H7 (cell line): ENCODE results near the gene PDCD2. TPM values are rescaled to one million over a fixed set of nuclear protein-coding genes. Genes with fewer than 3 reads are reported as not detected.

Source experiments
- DNase-seq: peaks from one replicate; pipeline ENCODE4 v3.0.0; 2012
- H3K27me3 ChIP-seq: 2 replicates; pipeline ENCODE4 v1.6.0; 2011; ENCODE audit warnings: mild to moderate bottlenecking, low read length; ENCODE audit not compliant: control insufficient read depth, insufficient read depth
- H3K36me3 ChIP-seq: replicated peaks from 2 replicates; pipeline ENCODE4 v1.5.1; 2011; ENCODE audit warnings: low read length; ENCODE audit not compliant: control insufficient read depth, insufficient read depth
- H3K4me3 ChIP-seq: 2 replicates; pipeline ENCODE4 v1.5.1; 2011; ENCODE audit warnings: low read depth, mild to moderate bottlenecking, control low read depth, low read length, moderate library complexity; ENCODE audit not compliant: insufficient read depth
- total RNA-seq: library from RNA; depleted of rRNA; stranded (reverse); fragments of >200 nt; shearing (Covaris generic); gene quantifications from 2 replicates; pipeline ENCODE4 v1.2.3, GENCODE V29; 2014

Gene PDCD2
- total RNA-seq, 1 experiment from 2014 or later, result 93.7 TPM

DNA sequence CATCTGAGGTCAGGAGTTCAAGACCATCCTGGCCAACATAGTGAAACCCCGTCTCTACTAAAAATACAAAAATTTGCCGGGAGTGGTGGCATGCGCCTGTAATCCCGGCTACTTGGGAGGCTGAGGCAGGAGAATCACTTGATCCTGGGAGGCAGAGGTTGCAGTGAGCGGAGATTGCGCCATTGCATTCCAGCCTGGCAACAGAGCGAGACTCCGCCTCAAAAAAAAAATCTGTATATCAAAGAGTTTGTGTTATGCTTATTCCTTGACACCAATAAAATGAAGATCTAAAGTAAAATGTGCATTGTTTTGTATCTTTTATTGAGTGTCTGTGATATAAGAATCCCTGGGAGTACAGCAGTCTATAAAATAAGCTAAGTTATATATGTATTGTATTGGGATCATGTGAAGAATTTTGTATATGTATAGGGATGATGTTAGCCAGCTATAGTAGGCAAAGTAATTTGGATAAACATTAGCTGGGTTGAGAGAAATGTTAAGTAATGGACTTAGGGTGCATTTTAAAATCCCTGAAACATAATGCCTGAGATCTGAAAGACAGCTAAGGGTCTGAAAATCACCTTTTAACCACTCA, 19.4 kb downstream of the PDCD2 start:
- no peak for DNase-seq
- no peak overlapping the region for H3K4me3 ChIP-seq
- H3K27me3 ChIP-seq, result no peaks in the 10 kb centered on the region
- H3K36me3 ChIP-seq, result peaks cover 20% of the 10 kb centered on the region

DNA sequence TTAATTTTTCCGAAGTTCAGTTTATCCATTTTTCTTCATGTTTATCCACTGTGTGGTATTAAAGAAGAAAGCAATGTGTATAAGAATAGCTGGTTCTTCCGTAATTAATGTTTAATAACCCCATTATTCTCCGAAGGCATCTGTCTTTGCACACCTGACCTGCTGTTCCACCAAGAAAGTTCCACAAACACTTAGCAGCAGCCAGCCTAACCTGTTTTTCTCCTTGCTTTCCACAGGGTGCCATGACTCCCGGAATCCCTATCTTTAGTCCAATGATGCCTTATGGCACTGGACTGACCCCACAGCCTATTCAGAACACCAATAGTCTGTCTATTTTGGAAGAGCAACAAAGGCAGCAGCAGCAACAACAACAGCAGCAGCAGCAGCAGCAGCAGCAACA, 22.9 kb downstream of the PDCD2 start:
- Histone ChIP-seq H3K4me3 (no peak overlapping the region), H3K36me3 (peaks cover 17% of the 10 kb centered on the region), H3K27me3 (no peaks in the 10 kb centered on the region)
- no peak for DNase-seq

DNA sequence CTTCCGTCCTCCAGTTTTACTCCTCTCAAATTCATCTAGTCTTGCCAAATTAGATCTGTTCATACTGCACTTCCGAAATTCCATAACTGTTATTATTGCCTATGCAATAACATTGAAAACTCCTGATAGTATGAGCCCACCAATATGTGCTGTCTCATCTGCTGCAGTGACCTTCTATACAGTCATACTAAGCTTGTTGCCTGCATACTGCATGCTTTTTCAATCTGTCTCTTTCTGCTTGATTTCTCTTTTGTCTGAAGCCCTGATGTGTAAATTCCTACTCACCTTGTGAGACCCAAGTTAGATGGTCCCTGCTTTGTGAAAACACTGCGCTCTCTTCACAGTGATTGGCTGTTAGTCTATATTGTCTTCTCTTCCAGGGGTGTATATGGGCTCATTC, 29.1 kb downstream of the PDCD2 start:
- DNase-seq, result no peak
- Histone ChIP-seq H3K36me3 (peaks cover 3% of the 10 kb centered on the region), H3K4me3 (no peak overlapping the region), H3K27me3 (no peaks in the 10 kb centered on the region)

DNA sequence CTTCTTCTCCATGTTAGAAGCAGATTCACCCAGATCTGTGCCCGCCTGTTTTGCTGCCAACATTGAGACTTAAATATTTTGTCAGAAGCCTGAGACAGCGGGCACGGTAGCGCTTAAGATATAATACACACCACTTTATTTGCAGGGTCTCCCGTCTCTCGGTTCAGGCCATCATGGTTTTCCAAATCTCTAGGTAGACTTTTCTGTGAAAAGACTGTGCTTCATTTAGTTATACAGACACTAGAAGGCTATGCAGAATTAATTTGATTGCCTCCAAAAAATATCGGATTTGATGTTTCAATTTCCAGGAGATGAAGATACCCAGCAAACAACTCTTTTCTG, 29.7 kb downstream of the PDCD2 start:
- Histone ChIP-seq H3K27me3 (no peaks in the 10 kb centered on the region), H3K4me3 (peak overlapping the region; percentile 85), H3K36me3 (peaks cover 4% of the 10 kb centered on the region; the same call in 1 of the 2 replicates)
- no peak for DNase-seq

DNA sequence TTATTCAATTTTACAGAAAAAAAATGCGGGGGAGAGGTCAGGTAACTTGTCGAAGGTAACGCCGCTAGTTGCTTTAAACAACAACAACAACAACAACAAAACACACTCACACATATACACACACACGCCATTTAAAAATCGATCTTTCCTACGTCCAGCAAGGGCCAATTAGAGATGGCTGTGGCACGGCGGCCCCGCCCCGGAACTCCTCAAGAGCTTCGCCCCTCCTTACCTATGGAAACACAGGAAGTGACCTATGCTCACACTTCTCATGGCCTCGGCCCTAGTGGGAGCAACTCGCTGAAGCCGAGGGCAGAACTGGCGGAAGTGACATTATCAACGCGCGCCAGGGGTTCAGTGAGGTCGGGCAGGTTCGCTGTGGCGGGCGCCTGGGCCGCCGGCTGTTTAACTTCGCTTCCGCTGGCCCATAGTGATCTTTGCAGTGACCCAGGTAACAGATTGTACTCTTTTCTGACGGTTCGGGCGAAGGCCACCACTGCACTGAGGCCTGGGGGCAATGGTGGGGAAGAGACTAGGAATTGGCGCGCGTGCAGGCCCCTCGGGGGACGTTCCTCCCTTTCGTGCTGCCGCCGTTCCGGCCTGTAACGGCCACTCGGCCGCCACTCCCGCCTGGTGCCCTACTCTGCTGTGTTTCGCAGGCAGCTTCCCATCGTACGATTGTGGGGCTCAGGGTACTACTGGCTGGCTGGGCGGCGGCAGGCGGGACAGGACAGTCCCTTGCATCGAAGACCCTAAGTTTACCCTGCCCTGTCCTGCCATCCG, 30.2 kb downstream of the PDCD2 start, which contains the start of gene TBP:
Gene TBP (plus strand): TSS at position 357 of the 783 bp plus-strand sequence. CDS start 2,661 bp downstream, outside the sequence.
- peak; percentile 91 for DNase-seq
- peaks cover 4% of the 10 kb centered on the region; the same call in 1 of the 2 replicates for H3K36me3 ChIP-seq
- H3K27me3 ChIP-seq, result no peaks in the 10 kb centered on the region
- H3K4me3 ChIP-seq, result peak within 1 kb of the TSS; percentile 85

DNA sequence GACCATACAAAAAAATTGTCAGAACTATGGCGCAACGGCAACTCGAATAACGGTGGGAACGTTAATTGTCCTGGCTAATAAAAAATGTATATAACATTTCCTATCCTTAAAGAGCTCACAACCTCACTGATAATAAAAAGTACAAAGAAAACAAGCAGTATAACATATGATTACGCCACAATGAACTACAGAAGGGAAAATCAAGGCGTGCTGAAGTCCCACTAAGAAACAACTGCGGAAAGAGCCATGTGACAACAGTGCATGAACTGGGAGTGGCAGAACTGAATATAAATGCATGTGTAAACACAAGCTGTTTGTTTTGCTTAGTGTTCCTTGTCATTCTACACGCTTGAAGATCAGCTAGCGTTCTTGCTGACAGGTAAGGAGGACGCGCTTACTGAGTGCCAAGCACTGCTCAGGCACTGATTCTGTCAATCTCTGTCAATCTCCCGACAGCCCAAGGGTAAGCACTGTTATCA, 30.9 kb downstream of the PDCD2 start:
- H3K36me3 ChIP-seq, result peaks cover 4% of the 10 kb centered on the region
- no peaks in the 10 kb centered on the region for H3K27me3 ChIP-seq
- H3K4me3 ChIP-seq, result peak overlapping the region; percentile 85
- peak; percentile 38 for DNase-seq

DNA sequence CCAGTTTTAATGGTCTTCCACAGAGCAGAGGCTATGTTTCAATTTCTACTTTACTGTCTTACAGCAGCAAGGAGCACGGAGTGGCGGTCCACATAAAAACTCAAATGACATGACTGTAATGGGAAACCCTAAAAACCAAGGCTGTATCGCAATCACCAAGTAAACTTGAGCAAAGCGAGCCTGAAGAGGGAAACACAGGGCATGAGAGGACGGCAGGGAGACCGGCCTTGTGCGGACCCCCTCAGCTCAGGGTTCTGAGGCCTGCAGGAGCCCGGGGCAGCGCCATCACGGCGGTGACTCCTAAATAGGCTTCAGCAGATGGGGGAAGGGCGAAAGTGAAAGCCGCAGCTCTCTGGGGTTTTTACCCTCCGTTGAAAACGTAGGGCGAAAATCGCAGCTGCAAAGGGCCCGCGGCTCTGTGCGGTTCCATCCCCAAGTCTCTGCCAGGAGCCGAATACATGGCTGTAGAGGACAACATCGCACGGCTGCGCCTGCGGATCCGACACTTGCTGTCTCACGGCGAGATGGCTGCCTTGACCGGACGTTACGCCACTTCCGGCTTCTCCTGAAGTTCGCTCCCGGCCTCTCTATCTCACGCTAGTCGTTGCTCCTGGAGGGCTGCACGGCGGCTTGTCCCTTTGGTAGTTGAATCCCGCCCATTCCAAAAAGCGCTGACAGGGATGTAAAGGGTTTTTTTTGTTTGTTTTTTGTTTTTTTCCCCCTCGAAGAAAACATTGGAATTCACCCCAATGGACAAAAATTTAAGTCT, 31.5 kb downstream of the PDCD2 start, which contains the start of gene PSMB1:
Gene PSMB1 (minus strand): TSS at position 543 of the 769 bp plus-strand sequence. CDS start 65 bp downstream, at position 478.
- peak; percentile 76 for DNase-seq
- no peaks in the 10 kb centered on the region for H3K27me3 ChIP-seq
- H3K36me3 ChIP-seq, result peaks cover 7% of the 10 kb centered on the region
- peak within 1 kb of the TSS; percentile 85 for H3K4me3 ChIP-seq

DNA sequence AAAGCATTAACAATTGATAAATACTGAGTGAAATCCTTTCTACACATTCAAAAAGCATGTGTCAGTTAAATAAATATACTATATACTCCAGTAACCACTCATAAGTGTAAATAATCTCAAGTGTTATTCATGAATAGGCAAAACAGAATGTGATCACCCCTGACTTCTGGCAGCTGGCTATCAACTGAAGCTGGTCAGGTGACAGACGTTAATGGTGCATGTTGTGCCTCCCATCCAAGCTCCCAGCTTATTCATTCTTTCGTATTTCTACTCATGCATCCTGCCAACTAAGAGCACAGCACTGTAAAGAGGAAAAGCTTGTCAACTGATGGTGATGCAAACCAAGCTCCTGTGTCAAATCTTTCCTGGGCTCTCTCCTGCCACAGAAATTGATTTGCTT, 39.0 kb downstream of the PDCD2 start:
- no peak for DNase-seq
- peaks cover 46% of the 10 kb centered on the region for H3K36me3 ChIP-seq
- H3K4me3 ChIP-seq, result no peak overlapping the region
- H3K27me3 ChIP-seq, result no peaks in the 10 kb centered on the region

DNA sequence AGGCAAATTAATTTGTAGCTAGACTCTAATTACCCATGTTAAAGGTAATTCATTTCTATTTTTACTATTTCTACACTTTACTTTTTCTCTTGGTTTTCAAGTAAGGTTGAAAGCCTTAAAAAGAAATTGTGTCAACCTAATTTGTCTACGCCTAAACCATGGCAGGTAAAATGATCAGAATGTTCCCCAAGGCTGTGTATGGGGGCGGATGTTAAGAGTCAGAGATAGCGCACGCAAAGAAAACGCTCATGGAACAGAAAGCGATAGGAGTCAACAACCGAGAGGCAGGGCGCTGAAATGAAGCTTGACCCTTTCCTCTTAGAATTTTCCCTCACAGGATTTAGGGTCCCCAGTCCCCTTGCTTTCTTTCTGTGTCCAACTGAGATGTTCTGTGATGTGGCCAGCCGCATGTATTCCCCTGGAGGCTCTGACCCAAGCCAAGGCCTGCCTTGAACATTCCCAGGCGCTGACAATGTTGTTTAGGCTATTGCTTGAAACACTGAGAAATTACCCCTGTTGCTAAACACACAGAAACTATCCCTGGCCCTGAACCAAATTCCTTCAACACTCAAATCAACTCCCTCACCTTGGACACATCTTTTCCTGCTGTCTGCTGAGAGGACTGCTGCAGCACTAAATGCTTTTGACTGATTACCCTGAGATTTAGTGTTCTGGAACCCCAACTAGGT, 42.3 kb downstream of the PDCD2 start:
- DNase-seq, result no peak
- peaks cover 52% of the 10 kb centered on the region for H3K36me3 ChIP-seq
- no peak overlapping the region for H3K4me3 ChIP-seq
- no peaks in the 10 kb centered on the region for H3K27me3 ChIP-seq

DNA sequence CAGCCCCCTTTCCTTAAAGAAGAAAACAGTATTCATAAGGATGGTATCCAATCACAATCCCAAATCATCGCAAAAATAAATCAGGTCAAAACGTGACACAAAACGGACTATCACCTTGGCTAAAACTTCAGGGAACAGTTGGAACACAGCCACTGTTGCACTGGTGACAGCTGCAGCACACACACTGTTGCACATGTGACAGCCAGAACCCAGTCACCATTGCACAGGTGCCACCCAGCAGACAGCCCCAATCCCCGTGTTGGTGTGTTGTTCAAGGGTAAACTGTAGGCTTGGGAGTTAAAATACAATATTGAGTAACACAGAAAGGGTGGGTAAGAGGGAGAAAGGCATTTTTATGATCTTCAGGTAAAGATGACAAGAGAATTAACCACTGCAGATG, 47.1 kb downstream of the PDCD2 start:
- Histone ChIP-seq H3K27me3 (no peaks in the 10 kb centered on the region), H3K4me3 (no peak overlapping the region), H3K36me3 (peaks cover 44% of the 10 kb centered on the region)
- no peak for DNase-seq

DNA sequence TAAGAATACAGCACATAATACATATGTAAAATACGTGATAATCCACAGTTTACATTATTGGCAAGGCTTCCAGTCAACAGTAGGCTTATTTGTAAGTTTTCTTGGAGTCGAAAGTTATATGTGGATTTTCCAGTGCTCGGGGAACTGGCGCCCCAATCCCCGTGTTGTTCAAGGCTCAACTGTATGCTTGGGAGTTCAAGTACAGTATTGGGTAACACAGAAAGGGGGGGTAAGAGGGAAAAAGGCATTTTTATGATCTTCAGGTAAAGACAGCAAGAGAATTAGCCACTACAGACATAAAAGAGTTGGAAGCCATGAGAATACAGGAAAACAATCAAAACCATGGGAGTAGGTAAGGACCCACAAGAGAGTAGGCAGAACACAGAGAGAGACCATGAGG, 47.8 kb downstream of the PDCD2 start:
- H3K4me3 ChIP-seq, result no peak overlapping the region
- H3K36me3 ChIP-seq, result peaks cover 37% of the 10 kb centered on the region
- H3K27me3 ChIP-seq, result no peaks in the 10 kb centered on the region
- DNase-seq, result no peak

DNA sequence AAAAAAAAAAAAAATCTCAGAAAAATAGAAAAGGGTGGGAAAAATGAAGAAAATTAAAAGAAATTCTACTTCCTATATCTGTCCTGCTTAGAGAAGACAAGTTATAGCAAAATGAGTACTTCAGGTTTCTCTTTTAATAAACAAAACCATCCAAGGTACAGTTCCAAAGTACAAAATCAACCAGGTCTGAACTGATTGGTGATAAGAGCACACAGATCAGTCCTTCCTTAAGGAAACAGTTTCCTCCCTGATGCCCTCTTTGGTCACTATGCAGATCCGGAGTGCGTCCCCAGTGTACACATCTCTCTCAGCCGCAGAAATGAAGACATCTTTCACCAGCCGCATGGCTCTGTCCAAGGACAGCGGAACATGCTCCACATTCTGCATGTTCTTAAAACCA, 49.4 kb downstream of the PDCD2 start:
- Histone ChIP-seq H3K36me3 (peaks cover 32% of the 10 kb centered on the region), H3K4me3 (no peak overlapping the region), H3K27me3 (no peaks in the 10 kb centered on the region)
- DNase-seq, result no peak

DNA sequence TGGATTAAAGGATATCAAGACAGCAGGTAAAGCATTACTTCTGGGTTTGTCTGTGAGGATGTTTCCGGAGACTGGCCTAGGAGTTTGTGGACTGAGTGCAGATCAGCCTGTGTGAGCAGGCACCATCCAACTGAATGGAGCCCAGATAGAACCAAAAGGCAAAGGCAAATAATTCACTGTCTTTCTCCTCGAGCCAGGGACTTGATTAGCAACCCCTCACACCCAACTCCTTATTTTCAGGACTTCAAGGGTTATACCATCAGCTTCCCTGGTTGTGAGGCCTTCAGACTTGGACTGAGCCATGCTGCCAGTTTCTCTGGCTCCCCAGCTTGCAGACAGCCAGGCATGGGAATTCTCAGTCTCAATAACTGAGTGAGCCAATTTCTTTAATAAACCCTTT, 50.6 kb downstream of the PDCD2 start:
- DNase-seq, result no peak
- H3K4me3 ChIP-seq, result no peak overlapping the region
- H3K36me3 ChIP-seq, result peaks cover 31% of the 10 kb centered on the region
- H3K27me3 ChIP-seq, result no peaks in the 10 kb centered on the region

DNA sequence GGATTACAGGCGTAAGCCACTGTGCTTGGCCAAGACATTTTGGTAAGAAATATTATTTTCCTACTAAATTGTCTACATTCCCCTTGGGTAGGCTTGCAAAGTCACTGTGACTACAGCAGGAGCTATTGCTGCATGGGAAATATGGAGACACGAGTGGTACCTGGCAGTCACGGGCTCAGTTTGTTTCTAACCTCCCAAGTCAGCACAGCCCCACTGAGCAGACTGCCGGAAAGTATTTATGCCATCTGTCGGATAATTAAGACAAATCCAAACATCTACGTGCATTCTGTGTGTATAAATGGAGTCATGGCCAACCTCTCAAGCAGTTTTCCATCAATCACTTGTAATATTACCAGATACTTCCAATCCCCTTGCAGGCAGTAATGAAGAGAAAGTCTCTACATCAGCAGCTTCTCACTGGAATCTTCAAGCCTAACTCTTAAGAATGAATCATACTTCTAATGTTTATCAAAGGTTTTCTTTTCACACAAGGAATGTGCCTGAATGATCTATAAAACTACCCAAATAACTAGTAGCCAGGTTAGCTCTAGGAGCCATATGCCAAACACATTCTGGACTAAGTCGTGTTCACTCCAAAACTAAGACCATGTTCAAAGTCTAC, 51.5 kb downstream of the PDCD2 start:
- Histone ChIP-seq H3K36me3 (peaks cover 28% of the 10 kb centered on the region), H3K4me3 (no peak overlapping the region), H3K27me3 (no peaks in the 10 kb centered on the region)
- no peak for DNase-seq
